ENCODE results near the gene SLC7A5.

- TF ChIP-seq NFRKB (IDR thresholded peaks at IDR 0.05) = no peak
- TF ChIP-seq MAX (IDR thresholded peaks at IDR 0.05) = no peak
- no peak for TF ChIP-seq ZFP41 (CRISPR knock-in tag; IDR thresholded peaks at IDR 0.05; ENCODE audit: borderline replicate concordance)
- TF ChIP-seq CTCF (CRISPR knock-in tag; IDR thresholded peaks at IDR 0.05) = no peak
- TF ChIP-seq SIX1 (CRISPR knock-in tag; IDR thresholded peaks at IDR 0.05; ENCODE audit: borderline replicate concordance) = no peak
- no peak for TF ChIP-seq NFE2 (CRISPR knock-in tag; IDR thresholded peaks at IDR 0.05)
- TF ChIP-seq TAF1 (CRISPR knock-in tag; IDR thresholded peaks at IDR 0.05) = no peak
- no peak for TF ChIP-seq USF2 (IDR thresholded peaks at IDR 0.05; ENCODE audit: low read depth, low read length)
- no peak for TF ChIP-seq USF2 (CRISPR knock-in tag; IDR thresholded peaks at IDR 0.05; ENCODE audit: borderline replicate concordance)
- no peak for TF ChIP-seq TIGD3 (CRISPR knock-in tag; IDR thresholded peaks at IDR 0.05; ENCODE audit: borderline replicate concordance)
These were observed 5.5 kb upstream of the SLC7A5 start for GRCh38 chr16:87874639-87875427.
